Fibroblast of lung (primary cell): ENCODE results near the gene CRNN.

Source experiments
- EZH2 ChIP-seq: IDR thresholded peaks from 2 replicates; pipeline ENCODE4 v1.5.1; 2012; ENCODE audit warnings: low read length, control low read depth, mild to moderate bottlenecking; ENCODE audit errors: missing control alignments
- TF ChIP-seq, protein P1 (sequence below), 2 donors: IDR thresholded peaks in 1 of 2; conservative IDR thresholded peaks in 1 of 2; 1 replicate in 1 of 2; 2 replicates in 1 of 2; pipeline ENCODE4 v1.5.1; 2011 to 2012; ENCODE audit warnings: low read length in 2 of 2, control low read depth in 1 of 2, inconsistent platforms in 1 of 2, low read depth in 1 of 2, mild to moderate bottlenecking in 1 of 2

DNA sequence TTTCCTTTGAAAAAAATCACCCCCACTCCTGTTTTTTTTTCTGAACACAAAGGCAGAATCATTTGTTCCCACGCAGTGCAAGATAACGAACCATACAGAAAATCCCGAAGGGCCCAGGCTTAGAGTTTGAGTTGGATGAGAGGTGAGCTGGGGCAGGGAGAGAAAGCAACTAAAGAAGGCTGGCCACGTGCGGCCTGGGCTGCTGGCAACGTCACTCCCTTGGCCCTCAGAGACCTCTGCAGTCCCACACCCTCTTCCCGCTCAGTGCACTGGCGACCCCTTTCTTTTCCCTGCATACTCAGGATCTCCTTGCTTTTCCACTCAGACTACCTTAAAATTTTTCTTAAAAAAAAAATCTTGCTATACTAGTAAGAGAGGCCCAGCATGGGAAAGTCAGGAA lies 28.2 kb upstream of the CRNN start:
- TF ChIP-seq EZH2: no peak
- TF ChIP-seq, protein P1, sequence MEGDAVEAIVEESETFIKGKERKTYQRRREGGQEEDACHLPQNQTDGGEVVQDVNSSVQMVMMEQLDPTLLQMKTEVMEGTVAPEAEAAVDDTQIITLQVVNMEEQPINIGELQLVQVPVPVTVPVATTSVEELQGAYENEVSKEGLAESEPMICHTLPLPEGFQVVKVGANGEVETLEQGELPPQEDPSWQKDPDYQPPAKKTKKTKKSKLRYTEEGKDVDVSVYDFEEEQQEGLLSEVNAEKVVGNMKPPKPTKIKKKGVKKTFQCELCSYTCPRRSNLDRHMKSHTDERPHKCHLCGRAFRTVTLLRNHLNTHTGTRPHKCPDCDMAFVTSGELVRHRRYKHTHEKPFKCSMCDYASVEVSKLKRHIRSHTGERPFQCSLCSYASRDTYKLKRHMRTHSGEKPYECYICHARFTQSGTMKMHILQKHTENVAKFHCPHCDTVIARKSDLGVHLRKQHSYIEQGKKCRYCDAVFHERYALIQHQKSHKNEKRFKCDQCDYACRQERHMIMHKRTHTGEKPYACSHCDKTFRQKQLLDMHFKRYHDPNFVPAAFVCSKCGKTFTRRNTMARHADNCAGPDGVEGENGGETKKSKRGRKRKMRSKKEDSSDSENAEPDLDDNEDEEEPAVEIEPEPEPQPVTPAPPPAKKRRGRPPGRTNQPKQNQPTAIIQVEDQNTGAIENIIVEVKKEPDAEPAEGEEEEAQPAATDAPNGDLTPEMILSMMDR (conservative IDR thresholded peaks at IDR 0.05 in 1 of 2, IDR thresholded peaks at IDR 0.05 in 1 of 2; ENCODE audit: low read depth in 1 of 2, low read length in 2 of 2): no peak
